ENCODE data around the gene CCDC191. TPM values are rescaled to one million over a fixed set of nuclear protein-coding genes. Genes with fewer than 3 reads are reported as not detected.

Gene CCDC191
- total RNA-seq, 1 donor from 2014 or later, result 3.9 TPM

DNA sequence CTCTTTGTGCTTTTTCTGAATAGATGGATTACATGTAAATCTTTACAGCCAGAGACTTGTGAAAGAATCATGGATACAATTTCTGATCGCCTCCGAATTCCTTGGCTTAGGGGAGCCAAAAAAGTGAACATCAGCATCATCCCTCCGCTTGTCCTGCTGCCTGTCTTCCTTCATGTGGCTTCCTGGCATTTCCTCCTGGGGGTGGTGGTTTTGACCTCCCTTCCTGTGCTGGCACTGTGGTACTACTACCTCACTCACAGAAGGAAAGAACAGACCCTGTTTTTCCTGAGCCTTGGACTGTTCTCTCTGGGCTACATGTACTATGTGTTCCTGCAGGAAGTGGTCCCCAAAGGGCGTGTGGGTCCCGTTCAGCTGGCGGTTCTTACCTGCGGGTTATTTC lies 102.6 kb downstream of the CCDC191 start:
- DNase-seq, result no peak

DNA sequence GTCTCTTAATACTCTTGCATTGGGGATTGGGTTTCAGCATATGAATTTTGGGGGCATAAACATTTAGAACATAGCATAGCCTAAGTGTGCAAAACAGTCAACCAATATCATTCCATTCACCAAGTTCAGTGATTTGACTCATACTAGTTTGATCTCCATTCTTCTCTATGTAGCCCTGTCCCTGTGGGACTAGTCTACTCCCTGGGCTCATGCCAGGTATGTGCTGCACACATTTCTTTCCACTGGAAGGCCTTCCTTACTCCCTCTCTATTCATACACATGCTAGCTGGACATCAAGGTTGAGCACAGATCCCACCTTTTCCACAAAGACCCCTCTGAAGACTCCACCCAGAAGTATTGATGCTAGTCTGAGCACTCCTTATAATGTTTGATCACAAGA lies 103.4 kb downstream of the CCDC191 start:
- no peak for DNase-seq

DNA sequence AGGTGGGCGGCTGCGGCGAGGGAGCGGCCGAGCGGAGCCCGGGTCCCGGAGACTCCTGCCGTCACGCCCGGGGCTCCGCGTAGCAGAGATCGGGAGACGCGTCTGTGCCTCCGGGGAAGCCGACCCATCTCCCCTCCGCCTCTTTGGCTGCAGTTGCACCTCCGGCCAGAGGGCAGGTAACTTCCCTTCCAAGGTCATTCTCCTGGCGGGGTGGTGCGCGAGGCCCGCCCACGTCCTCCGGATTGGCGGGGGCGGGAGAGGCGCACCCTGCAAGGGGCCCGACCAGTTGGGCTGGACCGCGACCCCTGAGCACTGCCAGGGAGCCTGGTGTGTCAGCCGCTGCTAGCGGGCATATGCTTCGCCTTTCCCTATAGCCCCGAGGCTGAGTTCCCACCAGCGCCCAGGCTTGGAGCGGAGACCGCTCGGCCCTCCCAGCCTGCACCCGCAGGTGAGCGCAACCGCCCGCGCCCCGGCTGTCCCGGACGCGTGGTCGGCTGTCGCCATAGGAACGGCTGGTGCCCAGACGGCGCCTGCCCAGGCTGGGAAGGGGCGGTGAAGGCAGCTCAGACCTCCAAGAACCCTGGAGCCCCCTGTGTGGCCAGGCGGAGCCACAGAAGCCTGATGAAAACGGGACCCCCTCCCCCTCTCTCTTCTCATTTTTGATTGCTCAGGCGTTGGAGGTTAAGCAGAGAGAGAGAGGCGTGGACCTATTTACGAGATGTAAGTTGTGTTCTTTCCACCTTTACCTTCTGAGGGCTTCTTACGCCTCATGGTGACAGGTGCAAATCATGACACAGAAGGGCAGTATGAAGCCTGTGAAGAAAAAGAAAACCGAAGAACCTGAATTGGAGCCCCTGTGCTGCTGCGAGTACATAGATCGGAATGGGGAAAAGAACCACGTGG lies 108.1 kb downstream of the CCDC191 start:
- DNase-seq, result no peak

DNA sequence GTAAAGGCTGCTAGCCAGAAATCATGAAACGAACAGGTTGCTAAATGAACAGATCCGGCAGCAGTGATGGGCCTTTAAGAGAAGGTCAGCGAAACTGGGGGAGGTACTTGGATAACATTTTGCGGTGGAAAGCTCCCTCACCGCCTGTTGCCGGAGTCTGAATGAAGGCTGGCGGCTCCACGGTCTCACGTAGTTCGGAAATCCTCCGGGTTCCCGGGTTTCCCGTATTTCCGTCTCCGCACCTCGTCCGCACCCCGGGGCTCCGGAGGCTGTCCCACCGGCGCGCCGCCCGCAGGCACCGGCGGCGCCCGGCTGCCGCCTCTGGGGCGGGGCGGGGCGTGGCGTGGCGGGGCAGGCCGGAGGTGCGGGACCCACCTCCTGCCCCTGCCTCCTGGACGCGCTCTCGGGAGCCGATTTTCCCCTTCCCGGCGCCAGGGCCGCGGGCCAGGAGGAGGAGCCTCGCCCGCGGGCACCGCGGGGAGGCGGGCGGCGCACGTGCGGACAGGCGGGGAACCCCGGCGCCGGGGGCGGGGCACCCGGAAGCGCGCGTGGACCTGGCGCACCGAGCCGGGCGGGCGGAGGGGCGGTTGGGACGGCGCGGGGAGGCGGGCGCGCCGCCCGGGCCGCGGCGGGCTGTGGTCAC lies 108.8 kb downstream of the CCDC191 start, which contains the start of gene ZDHHC23:
Gene ZDHHC23 (plus strand): TSS at position 642 of the 643 bp plus-strand sequence. CDS start 790 bp downstream, outside the sequence.
- DNase-seq, result no peak

DNA sequence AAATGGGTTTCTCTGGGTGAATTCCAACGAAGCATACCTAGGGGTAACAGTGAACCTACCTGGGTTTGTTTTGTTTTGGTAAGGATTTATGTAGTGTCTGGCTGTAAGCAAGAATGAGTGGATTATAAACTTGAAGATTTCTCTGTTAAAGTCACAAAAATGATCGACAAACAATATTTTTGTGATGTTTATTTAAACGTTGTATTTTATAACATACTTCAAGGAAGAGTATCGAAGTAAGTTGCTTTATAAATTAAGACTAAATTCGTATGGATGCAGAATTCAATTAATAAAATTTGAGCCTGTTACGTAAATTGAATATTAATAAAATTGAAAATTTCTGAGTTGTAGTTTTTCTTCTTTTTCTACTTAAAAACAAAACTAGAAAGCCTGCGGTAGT lies 109.5 kb downstream of the CCDC191 start:
- no peak for DNase-seq

DNA sequence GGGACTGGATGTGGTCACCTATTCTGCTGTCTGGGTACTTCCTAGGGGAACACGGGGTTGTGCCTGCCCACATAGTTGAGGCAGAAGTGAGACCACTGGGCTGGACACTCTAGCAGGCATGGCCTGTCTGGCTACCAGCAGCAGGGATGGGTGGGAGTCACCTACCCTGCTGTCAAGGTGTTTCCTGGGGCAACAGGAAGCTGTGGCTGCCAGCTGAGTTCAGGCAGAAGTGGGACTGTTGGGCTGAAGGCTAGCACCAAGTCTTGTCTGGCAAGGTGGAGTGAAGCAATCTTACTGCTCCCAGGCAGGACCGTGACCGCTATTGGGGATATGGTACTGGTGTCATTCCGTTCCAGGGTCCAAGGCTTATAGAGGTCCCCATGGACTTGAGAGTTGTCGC lies 128.8 kb downstream of the CCDC191 start:
- DNase-seq, result no peak

DNA sequence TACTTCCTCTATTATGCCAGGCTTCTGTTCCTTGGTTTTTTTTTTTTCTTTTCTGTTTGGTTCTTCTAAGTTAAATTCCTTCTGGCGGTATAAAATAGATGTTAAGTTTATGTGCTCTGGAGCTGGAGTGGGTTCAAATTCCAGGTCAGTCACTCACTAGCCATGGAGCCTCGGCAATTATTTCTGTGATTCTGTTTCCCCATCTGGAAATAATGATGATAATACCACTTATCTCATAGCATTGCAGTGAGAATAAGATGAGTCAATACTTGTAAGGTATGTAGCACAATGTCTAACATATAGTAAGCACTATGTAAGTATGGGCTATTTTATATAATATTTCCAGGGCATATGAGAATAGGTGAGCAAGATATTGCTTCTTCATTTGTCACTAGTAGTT lies 141.7 kb downstream of the CCDC191 start:
- no peak for DNase-seq

Other genes starting within 250 kb of the CCDC191 start
- gene GRAMD1C, start 217.7 kb downstream of the CCDC191 start, total RNA-seq, result 9.2 TPM
- 3.4 TPM for gene ZDHHC23, start 108.5 kb downstream of the CCDC191 start, total RNA-seq
- 23.9 TPM for gene QTRT2, start 211 bp upstream of the CCDC191 start, total RNA-seq
- not detected for gene DRD3, start 122.5 kb upstream of the CCDC191 start, total RNA-seq
- not detected for gene ZNF80, start 181.1 kb upstream of the CCDC191 start, total RNA-seq
- 0.59 TPM for gene TIGIT, start 237.5 kb upstream of the CCDC191 start, total RNA-seq